NCI-H774 (cell line): ENCODE measurements around the gene SPNS2.

Experiments
- DNase-seq: peaks from one replicate; lab custom pipeline; 2025; lab: John Stamatoyannopoulos, UW

SPNS2 gene

GRCh38 chr17:4550534-4551039, 51.9 kb downstream of the SPNS2 start:
- no peak for DNase-seq

GRCh38 chr17:4551141-4551540, 52.5 kb downstream of the SPNS2 start:
- no peak for DNase-seq

- no peak for DNase-seq
Measured at GRCh38 chr17:4551796-4552525, 53.3 kb downstream of the SPNS2 start.

GRCh38 chr17:4553669-4554068, 55.0 kb downstream of the SPNS2 start:
- no peak for DNase-seq

DNA sequence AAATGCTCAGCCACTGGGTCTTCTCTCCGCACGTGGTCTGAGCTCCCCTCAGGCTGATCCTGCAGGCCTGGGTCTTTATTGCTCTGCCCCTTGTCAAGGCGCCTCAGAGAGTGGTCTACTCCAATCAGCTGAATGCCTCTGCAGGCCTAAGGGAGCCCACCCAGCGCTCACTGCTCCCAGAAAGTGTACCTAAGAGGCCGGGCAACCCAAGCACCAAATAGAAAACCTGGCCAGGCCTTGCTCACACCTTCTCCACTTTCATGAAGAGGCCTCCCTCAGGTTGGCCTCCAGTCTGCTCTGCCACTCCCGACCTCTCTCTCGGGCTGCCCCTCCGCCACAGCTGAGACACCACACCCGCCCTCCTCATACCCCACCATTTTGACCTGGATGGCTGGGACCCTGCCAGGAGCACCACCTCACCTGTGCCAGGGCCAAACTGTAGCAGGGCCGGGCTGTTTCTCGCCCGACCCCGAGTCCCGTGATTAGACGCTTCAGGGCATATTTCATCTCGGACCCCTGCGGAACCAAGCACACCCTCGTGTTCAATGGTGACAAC, 55.8 kb downstream of the SPNS2 start:
- no peak for DNase-seq

- DNase-seq: peak; percentile 82
Measured at GRCh38 chr17:4554997-4555799, 56.5 kb downstream of the SPNS2 start, which contains the start of gene MYBBP1A. Gene MYBBP1A, minus strand, starts transcription at chr17:4555384. Its CDS starts 60 bp downstream, at chr17:4555324.

DNA sequence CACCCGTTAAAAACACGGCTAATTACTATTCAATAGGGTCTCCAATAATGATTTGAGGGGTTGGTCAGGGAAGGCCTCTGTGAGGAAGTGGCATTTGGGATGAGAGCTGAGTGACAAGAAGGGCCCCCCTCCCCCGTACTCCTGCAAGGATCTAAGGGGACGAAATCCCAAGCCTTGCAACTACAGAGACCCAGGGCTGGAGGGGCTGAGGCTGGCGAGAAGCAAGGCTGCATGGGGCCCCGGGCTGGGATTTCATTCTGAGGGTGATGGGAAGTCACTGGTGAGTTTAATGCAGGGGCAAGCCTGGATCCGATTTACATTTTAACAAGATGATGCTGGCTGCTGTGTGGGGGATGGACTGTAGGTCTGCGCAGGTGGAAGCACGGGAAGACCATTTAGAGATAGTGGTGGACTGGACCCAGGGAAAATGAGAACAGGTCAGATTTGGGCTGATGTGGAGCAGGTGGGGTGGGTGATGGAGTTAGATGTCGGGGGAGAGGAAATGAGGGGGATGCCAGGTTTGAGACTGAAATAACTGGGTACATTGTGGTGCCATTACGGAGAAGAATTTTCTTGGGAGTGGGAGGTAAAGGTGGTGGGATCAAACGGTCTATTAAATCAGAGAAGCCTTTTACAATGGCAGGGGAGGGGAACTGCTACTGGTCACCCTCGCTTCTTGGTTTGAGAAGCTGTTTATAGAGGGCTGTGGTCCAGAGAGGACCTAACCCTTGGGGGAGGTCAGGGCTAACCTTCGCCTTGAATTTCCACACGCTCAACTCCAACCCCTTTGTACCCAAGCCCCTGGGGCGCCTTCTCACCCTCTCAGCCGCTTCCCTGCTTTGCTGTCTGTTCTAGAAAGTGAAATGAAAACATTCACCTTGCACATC, 57.4 kb downstream of the SPNS2 start:
- no peak for DNase-seq

DNA sequence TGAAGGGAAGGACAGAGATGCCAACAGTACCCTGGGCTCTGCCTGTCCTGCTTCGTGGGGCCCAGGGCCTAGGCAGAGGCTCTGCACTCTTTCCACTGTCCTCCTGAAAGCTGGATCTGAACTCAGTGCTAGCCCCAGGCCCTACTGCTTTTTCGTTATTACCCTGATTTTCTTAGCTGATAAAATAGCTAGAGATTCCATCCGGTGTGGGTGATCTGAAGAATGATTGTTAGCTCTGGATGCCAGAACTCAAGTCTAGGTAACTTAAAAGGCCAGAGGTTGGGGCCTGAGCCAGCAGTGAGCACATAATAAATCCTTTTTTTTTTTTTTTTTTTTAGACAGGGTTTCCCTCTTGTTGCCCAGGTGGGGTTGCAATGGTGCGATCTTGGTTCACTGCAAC, 58.3 kb downstream of the SPNS2 start:
- DNase-seq: no peak

- DNase-seq: no peak
Measured at GRCh38 chr17:4557626-4558346, 59.1 kb downstream of the SPNS2 start.

DNA sequence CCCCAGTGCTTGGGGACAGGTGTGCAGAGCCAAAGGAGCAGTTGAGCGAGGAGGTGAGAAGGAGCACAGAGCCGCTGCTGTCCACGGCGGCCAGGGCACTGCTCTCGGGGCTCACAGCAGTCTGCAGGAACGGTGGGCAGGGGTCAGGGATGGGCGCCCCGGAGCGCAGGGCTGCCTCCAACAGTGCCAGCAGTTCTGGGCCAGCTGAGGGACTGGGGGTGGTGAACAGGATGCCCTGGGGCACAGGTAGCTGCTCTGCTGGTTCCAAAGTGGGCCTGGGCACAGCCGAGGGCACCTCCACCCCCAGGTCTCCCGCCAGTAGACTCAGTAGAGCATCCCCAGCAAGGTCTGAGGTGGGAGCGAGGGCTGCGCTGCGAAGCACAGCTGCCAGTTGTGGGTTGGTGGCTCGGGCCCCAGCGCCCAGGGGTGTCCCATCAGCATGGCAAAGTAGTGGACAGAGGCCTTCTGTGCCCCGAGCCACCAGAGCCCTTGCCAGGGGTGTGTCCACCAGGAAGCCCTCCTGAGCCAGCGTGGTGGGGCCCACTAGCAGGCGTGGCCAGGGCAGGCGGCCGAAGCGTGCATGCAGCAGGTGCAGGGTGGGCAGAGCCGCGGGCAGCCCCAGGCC, 59.8 kb downstream of the SPNS2 start:
- no peak for DNase-seq

DNA sequence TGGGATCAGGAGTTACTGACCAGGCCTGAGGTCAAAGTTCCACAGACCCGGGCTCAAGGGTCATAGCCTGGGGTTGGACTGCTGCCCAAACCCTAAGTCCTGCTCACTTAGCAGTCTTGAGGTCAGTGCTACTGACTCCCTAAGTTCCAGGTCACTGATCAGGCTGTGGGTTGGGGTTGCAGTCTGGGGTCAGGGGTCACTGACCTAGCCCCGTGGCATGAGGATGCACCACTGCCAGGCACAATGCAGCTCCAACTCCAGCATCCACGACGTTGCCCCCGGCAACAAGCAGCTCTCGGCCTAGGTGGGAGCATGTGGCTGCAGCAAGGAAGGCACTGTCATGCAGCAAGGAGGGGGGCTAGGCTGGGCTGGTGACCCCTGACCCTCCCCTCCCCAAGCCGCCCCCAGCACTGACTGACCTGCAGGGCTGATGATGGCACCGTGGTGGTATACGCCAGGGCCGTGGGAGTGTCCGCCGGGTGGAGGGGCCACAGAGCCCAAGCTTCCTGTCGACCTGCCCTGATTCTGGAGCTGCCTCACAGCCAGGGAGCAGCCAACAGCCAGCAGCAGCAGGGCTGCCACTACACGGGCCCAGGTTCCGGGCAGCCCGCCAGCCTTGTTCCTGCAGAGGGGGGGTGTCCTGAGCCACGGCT, 60.6 kb downstream of the SPNS2 start:
- no peak for DNase-seq

- no peak for DNase-seq
Measured at GRCh38 chr17:4559966-4560365, 61.3 kb downstream of the SPNS2 start.

GRCh38 chr17:4560421-4560820, 61.7 kb downstream of the SPNS2 start, which contains the start of gene GGT6:
Gene GGT6, minus strand, starts transcription at chr17:4560577. Its CDS starts 56 bp downstream, at chr17:4560521.
- DNase-seq: no peak

GRCh38 chr17:4560837-4561256, 62.2 kb downstream of the SPNS2 start:
- no peak for DNase-seq

GRCh38 chr17:4562015-4562969, 63.6 kb downstream of the SPNS2 start:
- no peak for DNase-seq

- DNase-seq: peak; percentile 61
Measured at GRCh38 chr17:4565209-4566141, 66.8 kb downstream of the SPNS2 start.

GRCh38 chr17:4566785-4567184, 68.1 kb downstream of the SPNS2 start:
- peak; percentile 4 for DNase-seq

- no peak for DNase-seq
Measured at GRCh38 chr17:4569591-4569990, 70.9 kb downstream of the SPNS2 start.
